MCF 10A (cell line): ENCODE results near the gene ASPRV1. TPM values are rescaled to one million over a fixed set of nuclear protein-coding genes. Genes with fewer than 3 reads are reported as not detected.

ENCODE experiments used
- BruUV-seq: library from RNA; stranded (reverse); fragments of 400-500 nt; replicated peaks from 2 replicates; lab custom pipeline; 2021; lab: Mats Ljungman, UMichigan
- CTCF ChIA-PET: fragments of 300-600 bp; sonication (Branson Sonifier 250); formaldehyde crosslinking; extraction: SDS; loops from one replicate; lab custom pipeline; 2021; ENCODE audit warnings: antibody characterized with exemption, inconsistent platforms; lab: Yijun Ruan, JAX
- POLR2A ChIA-PET: fragments of 300-600, 350-650 bp; sonication (Branson Sonifier 250); formaldehyde crosslinking; extraction: SDS; loops from one replicate; lab custom pipeline; 2020; ENCODE audit warnings: antibody characterized with exemption, inconsistent platforms; lab: Yijun Ruan, JAX
- DNase-seq: peaks from one replicate; pipeline ENCODE4 v3.0.0-alpha.2; 2018; ENCODE audit not compliant: unreplicated experiment
- H3K27ac Mint-ChIP-seq: one replicate; pipeline ENCODE4 v1.8.0; 2022; ENCODE audit warnings: mild to moderate bottlenecking, low read depth, mixed read lengths; ENCODE audit not compliant: unreplicated experiment
- H3K27me3 Mint-ChIP-seq: one replicate; pipeline ENCODE4 v1.8.0; 2022; ENCODE audit warnings: mixed read lengths; ENCODE audit not compliant: insufficient read depth, unreplicated experiment
- H3K36me3 Mint-ChIP-seq: one replicate; pipeline ENCODE4 v1.8.0; 2022; ENCODE audit warnings: mild to moderate bottlenecking, moderate library complexity, mixed read lengths; ENCODE audit not compliant: insufficient read depth, unreplicated experiment
- H3K4me1 Mint-ChIP-seq: one replicate; pipeline ENCODE4 v1.8.0; 2022; ENCODE audit warnings: mixed read lengths; ENCODE audit not compliant: insufficient read depth, unreplicated experiment
- H3K4me3 Mint-ChIP-seq: one replicate; pipeline ENCODE4 v1.8.0; 2022; ENCODE audit warnings: mild to moderate bottlenecking, moderate library complexity, mixed read lengths; ENCODE audit not compliant: unreplicated experiment
- H3K9me3 Mint-ChIP-seq: one replicate; pipeline ENCODE4 v1.8.0; 2022; ENCODE audit warnings: mixed read lengths; ENCODE audit not compliant: unreplicated experiment
- intact Hi-C: fragments of 100-400 bp; cut with micrococcal nuclease; formaldehyde crosslinking; loops from 2 replicates; pipeline ENCODE4 v1.14.1; 2022
- total RNA-seq: library from RNA; stranded (reverse); gene quantifications from 2 replicates; pipeline ENCODE4 v1.2.3, GENCODE V29; 2022
- TF ChIP-seq, protein P1 (sequence below): fragments of 200-600 bp; IDR thresholded peaks from one replicate; pipeline ENCODE4 v1.8.0; 2022; ENCODE audit warnings: antibody characterized with exemption, mild to moderate bottlenecking; ENCODE audit not compliant: unreplicated experiment

Gene ASPRV1
- total RNA-seq, 1 experiment from 2014 or later = 0.23 TPM

DNA sequence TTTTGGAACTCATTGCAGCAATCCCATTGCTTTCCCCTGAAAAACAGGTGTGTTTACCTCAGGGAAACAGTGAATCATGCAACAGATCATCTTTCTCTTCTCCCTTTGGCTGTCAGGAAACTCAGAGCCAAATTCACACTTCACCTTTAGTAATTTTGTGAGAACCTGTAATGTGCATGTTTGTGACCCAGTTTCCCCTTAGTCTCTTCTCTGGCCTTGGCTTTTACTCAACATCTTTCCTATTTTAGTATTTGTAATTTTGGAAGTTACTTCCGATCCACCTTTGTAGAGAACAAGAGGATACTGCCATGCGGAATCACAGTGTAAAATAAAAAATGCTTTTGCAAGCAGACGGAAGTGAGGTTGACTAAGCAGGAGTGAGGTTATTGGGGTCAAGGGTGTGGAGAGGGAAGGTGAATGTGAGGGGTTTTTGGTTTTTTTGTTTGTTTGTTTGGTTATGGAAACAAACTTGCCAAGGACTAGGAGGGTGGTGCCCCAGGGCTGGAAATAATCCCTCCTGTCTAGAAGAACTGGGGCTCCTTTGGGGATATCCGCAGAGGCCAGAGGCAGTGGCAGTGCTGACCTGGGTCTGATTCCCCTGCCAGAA lies 14.0 kb downstream of the ASPRV1 start:
- H3K4me3 Mint-ChIP-seq = no peak overlapping the region

GRCh38 chr2:69946351-69947324 lies 14.8 kb downstream of the ASPRV1 start:
- POLR2A ChIA-PET = interaction anchor here (0.5 to 3.6 kb wide), 10 partner anchors 7 to 361 kb away, joined by 3 to 29 read pairs (median 4); partner anchors contain the start of genes MXD1 and SNRNP27
- H3K4me3 Mint-ChIP-seq = peak overlapping the region; percentile 11
- peaks cover 22% of the 10 kb centered on the region for H3K36me3 Mint-ChIP-seq
- H3K27ac Mint-ChIP-seq = peak overlapping the region; percentile 69
- H3K27me3 Mint-ChIP-seq = no peaks in the 10 kb centered on the region
- TF ChIP-seq, protein P1, sequence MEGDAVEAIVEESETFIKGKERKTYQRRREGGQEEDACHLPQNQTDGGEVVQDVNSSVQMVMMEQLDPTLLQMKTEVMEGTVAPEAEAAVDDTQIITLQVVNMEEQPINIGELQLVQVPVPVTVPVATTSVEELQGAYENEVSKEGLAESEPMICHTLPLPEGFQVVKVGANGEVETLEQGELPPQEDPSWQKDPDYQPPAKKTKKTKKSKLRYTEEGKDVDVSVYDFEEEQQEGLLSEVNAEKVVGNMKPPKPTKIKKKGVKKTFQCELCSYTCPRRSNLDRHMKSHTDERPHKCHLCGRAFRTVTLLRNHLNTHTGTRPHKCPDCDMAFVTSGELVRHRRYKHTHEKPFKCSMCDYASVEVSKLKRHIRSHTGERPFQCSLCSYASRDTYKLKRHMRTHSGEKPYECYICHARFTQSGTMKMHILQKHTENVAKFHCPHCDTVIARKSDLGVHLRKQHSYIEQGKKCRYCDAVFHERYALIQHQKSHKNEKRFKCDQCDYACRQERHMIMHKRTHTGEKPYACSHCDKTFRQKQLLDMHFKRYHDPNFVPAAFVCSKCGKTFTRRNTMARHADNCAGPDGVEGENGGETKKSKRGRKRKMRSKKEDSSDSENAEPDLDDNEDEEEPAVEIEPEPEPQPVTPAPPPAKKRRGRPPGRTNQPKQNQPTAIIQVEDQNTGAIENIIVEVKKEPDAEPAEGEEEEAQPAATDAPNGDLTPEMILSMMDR = no peak
- intact Hi-C loops = loop anchor here (5.0 kb wide), 1 partner anchor 51 kb away; no protein-coding TSS in a partner anchor
- CTCF ChIA-PET = no interaction called here
- DNase-seq = peak; percentile 76
- no TSS peak for BruUV-seq
- no peaks in the 10 kb centered on the region for H3K9me3 Mint-ChIP-seq
- H3K4me1 Mint-ChIP-seq = peaks cover 39% of the 10 kb centered on the region

More for the DNA sequence above, 14.0 kb downstream of the ASPRV1 start:
- peaks cover 15% of the 10 kb centered on the region for H3K36me3 Mint-ChIP-seq
- peaks cover 39% of the 10 kb centered on the region for H3K4me1 Mint-ChIP-seq
- BruUV-seq = no TSS peak
- DNase-seq = peak; percentile 22
- H3K27me3 Mint-ChIP-seq = no peaks in the 10 kb centered on the region
- POLR2A ChIA-PET = interaction anchor here (1.8 to 3.6 kb wide), 2 partner anchors 32 to 33 kb away, joined by 10 to 29 read pairs; partner anchors contain the start of gene MXD1
- TF ChIP-seq, protein P1 = no peak
- CTCF ChIA-PET = interaction anchor here (0.8 kb wide), 1 partner anchor 290 kb away, joined by 4 read pairs; no protein-coding TSS in a partner anchor
- intact Hi-C loops = loop anchor here (5.0 kb wide), 1 partner anchor 50 kb away; no protein-coding TSS in a partner anchor
- H3K27ac Mint-ChIP-seq = no peak overlapping the region
- no peaks in the 10 kb centered on the region for H3K9me3 Mint-ChIP-seq

- DNase-seq = peak; percentile 18
- TSS peak; percentile 82 for BruUV-seq
- Mint-ChIP-seq H3K4me3 (peak overlapping the region; percentile 26), H3K4me1 (peaks cover 39% of the 10 kb centered on the region), H3K27me3 (no peaks in the 10 kb centered on the region), H3K9me3 (no peaks in the 10 kb centered on the region), H3K27ac (peak overlapping the region; percentile 69), H3K36me3 (peaks cover 29% of the 10 kb centered on the region)
- POLR2A ChIA-PET = interaction anchor here (0.5 to 3.6 kb wide), 10 partner anchors 8 to 360 kb away, joined by 3 to 29 read pairs (median 4); partner anchors contain the start of genes MXD1 and SNRNP27
- CTCF ChIA-PET = no interaction called here
- TF ChIP-seq, protein P1 = no peak
- intact Hi-C loops = loop anchor here (5.0 kb wide), 1 partner anchor 51 kb away; no protein-coding TSS in a partner anchor
Measured at GRCh38 chr2:69945941-69946340, 15.5 kb downstream of the ASPRV1 start.
